Trophoblast cell (in vitro differentiated cells and primary cell): ENCODE measurements around the gene PPEF1.

ENCODE experiments used
- DNase-seq, 2 donors: peaks; one replicate each; pipeline ENCODE4 v3.0.0-alpha.2; 2016
- H2AFZ ChIP-seq: 2 replicates; pipeline ENCODE4 v1.6.1; 2013; ENCODE audit warnings: low read length, moderate library complexity, mild to moderate bottlenecking; ENCODE audit not compliant: insufficient read depth, poor library complexity
- H2AK5ac ChIP-seq: 2 replicates; pipeline ENCODE4 v1.6.1; 2013; ENCODE audit warnings: mild to moderate bottlenecking, low read length
- H2BK120ac ChIP-seq: 2 replicates; pipeline ENCODE4 v1.6.1; 2013; ENCODE audit warnings: low read length, mild to moderate bottlenecking, moderate library complexity; ENCODE audit not compliant: insufficient read depth, poor library complexity
- H2BK12ac ChIP-seq: 2 replicates; pipeline ENCODE4 v1.6.1; 2013; ENCODE audit warnings: mild to moderate bottlenecking, low read length, moderate library complexity
- H2BK5ac ChIP-seq: 2 replicates; pipeline ENCODE4 v1.6.1; 2013; ENCODE audit warnings: low read length, low read depth, moderate library complexity, mild to moderate bottlenecking; ENCODE audit not compliant: poor library complexity
- H3K14ac ChIP-seq: 2 replicates; pipeline ENCODE4 v1.6.1; 2013; ENCODE audit warnings: mild to moderate bottlenecking, low read length
- H3K18ac ChIP-seq: 2 replicates; pipeline ENCODE4 v1.6.1; 2013; ENCODE audit warnings: mild to moderate bottlenecking, low read length
- H3K23ac ChIP-seq: 2 replicates; pipeline ENCODE4 v1.6.1; 2013; ENCODE audit warnings: low read length
- H3K27ac ChIP-seq: 2 replicates; pipeline ENCODE4 v1.5.1; 2013; ENCODE audit warnings: low read depth, mild to moderate bottlenecking, inconsistent platforms, low read length, moderate library complexity
- H3K27me3 ChIP-seq: 2 replicates; pipeline ENCODE4 v1.6.1; 2013; ENCODE audit warnings: inconsistent platforms, mild to moderate bottlenecking, low read length, moderate library complexity; ENCODE audit not compliant: insufficient read depth
- H3K36me3 ChIP-seq, 2 experiments: 1 replicate in 1 of 2; 2 replicates in 1 of 2; pipeline ENCODE4 v1.6.1; 2013; ENCODE audit warnings: low read length in 2 of 2, mild to moderate bottlenecking in 2 of 2, moderate library complexity in 1 of 2; ENCODE audit not compliant: insufficient read depth in 2 of 2, control insufficient read depth in 1 of 2
- H3K4ac ChIP-seq: 2 replicates; pipeline ENCODE4 v1.6.1; 2013; ENCODE audit warnings: low read depth, mild to moderate bottlenecking, low read length, moderate library complexity
- H3K4me1 ChIP-seq, 2 experiments: 1 replicate in 1 of 2; 2 replicates in 1 of 2; pipeline ENCODE4 v1.6.1; 2013; ENCODE audit warnings: low read length in 2 of 2, mild to moderate bottlenecking in 2 of 2, moderate library complexity in 1 of 2; ENCODE audit not compliant: insufficient read depth in 2 of 2, control insufficient read depth in 1 of 2
- H3K4me2 ChIP-seq: 2 replicates; pipeline ENCODE4 v1.6.1; 2013; ENCODE audit warnings: inconsistent platforms, mild to moderate bottlenecking, low read length, moderate library complexity
- H3K4me3 ChIP-seq: 2 replicates; pipeline ENCODE4 v1.5.1; 2013; ENCODE audit warnings: mild to moderate bottlenecking, low read depth, low read length, inconsistent platforms
- H3K79me1 ChIP-seq: one replicate; pipeline ENCODE4 v1.6.1; 2013; ENCODE audit warnings: low read length
- H3K79me2 ChIP-seq: 2 replicates; pipeline ENCODE4 v1.6.1; 2013; ENCODE audit warnings: low read length, mild to moderate bottlenecking; ENCODE audit not compliant: control insufficient read depth, insufficient read depth, poor library complexity
- H3K9ac ChIP-seq: 2 replicates; pipeline ENCODE4 v1.6.1; 2013; ENCODE audit warnings: mild to moderate bottlenecking, low read length
- H3K9me3 ChIP-seq: 2 replicates; pipeline ENCODE4 v1.6.1; 2013; ENCODE audit warnings: low read depth, mild to moderate bottlenecking, control low read depth, inconsistent platforms, low read length; ENCODE audit not compliant: insufficient read depth
- H4K12ac ChIP-seq: 2 replicates; pipeline ENCODE4 v1.6.1; 2013; ENCODE audit warnings: low read depth, mild to moderate bottlenecking, low read length, moderate library complexity
- H4K8ac ChIP-seq: 2 replicates; pipeline ENCODE4 v1.6.1; 2013; ENCODE audit warnings: low read depth, mild to moderate bottlenecking, low read length, moderate library complexity
- H4K91ac ChIP-seq: one replicate; pipeline ENCODE4 v1.6.1; 2013; ENCODE audit warnings: low read depth, mild to moderate bottlenecking, low read length, moderate library complexity
- WGBS: extraction: QIAGEN DNeasy Blood & Tissue Kit; methylation state at CpG from one replicate; pipeline ENCODE4 v1.1.7; 2013; ENCODE audit warnings: missing lambda C conversion rate; ENCODE audit not compliant: insufficient read length, insufficient coverage; ENCODE audit errors: extremely low coverage; 5-methylcytosine and 5-hydroxymethylcytosine counted together

Gene PPEF1

GRCh38 chrX:18789916-18790315 lies 82.5 kb downstream of the PPEF1 start:
- no peak for DNase-seq
- no peaks in the 10 kb centered on the region for H3K9me3 ChIP-seq
- H2BK12ac ChIP-seq = no peak overlapping the region
- H3K27ac ChIP-seq = no peak overlapping the region
- no peak overlapping the region for H3K9ac ChIP-seq
- no peaks in the 10 kb centered on the region for H3K36me3 ChIP-seq
- H3K79me2 ChIP-seq = no peaks in the 10 kb centered on the region
- no peak overlapping the region for H2BK5ac ChIP-seq
- H2AK5ac ChIP-seq = no peak overlapping the region
- no peak overlapping the region for H3K23ac ChIP-seq
- peaks cover 3 to 4% of the 10 kb centered on the region in 2 experiments for H3K4me1 ChIP-seq
- H3K27me3 ChIP-seq = no peaks in the 10 kb centered on the region
- no peak overlapping the region for H2AFZ ChIP-seq
- no peak overlapping the region for H3K4me3 ChIP-seq
- peaks cover 7% of the 10 kb centered on the region for H3K79me1 ChIP-seq
- no peak overlapping the region for H3K4me2 ChIP-seq
- no peak overlapping the region for H3K4ac ChIP-seq
- WGBS = no CpG with 5 or more reads among the region's 1 CpG
- H3K18ac ChIP-seq = no peak overlapping the region
- H4K8ac ChIP-seq = no peak overlapping the region
- no peak overlapping the region for H4K12ac ChIP-seq
- H4K91ac ChIP-seq = no peak overlapping the region
- H3K14ac ChIP-seq = no peak overlapping the region
- no peak overlapping the region for H2BK120ac ChIP-seq

GRCh38 chrX:18792828-18793227 lies 85.4 kb downstream of the PPEF1 start:
- no peak overlapping the region for H4K8ac ChIP-seq
- H3K36me3 ChIP-seq = no peaks in the 10 kb centered on the region
- H4K91ac ChIP-seq = peak overlapping the region; percentile 24
- DNase-seq = no peak
- no peak overlapping the region for H3K4ac ChIP-seq
- no peak overlapping the region for H2AK5ac ChIP-seq
- H3K79me1 ChIP-seq = peaks cover 7% of the 10 kb centered on the region
- no peak overlapping the region for H3K9ac ChIP-seq
- no peak overlapping the region for H2AFZ ChIP-seq
- no peak overlapping the region for H3K27ac ChIP-seq
- H3K23ac ChIP-seq = no peak overlapping the region
- H3K9me3 ChIP-seq = no peaks in the 10 kb centered on the region
- no peak overlapping the region for H3K4me3 ChIP-seq
- H2BK12ac ChIP-seq = no peak overlapping the region
- H2BK120ac ChIP-seq = no peak overlapping the region
- peaks cover 3 to 4% of the 10 kb centered on the region in 2 experiments for H3K4me1 ChIP-seq
- no peak overlapping the region for H3K18ac ChIP-seq
- no peak overlapping the region for H2BK5ac ChIP-seq
- H4K12ac ChIP-seq = no peak overlapping the region
- no peaks in the 10 kb centered on the region for H3K27me3 ChIP-seq
- H3K79me2 ChIP-seq = no peaks in the 10 kb centered on the region
- no peak overlapping the region for H3K14ac ChIP-seq
- no peak overlapping the region for H3K4me2 ChIP-seq

GRCh38 chrX:18793601-18794089 lies 86.2 kb downstream of the PPEF1 start:
- H2AK5ac ChIP-seq = no peak overlapping the region
- no peak overlapping the region for H3K18ac ChIP-seq
- no peak overlapping the region for H2BK12ac ChIP-seq
- H3K27ac ChIP-seq = peak overlapping the region; percentile 57
- no peaks in the 10 kb centered on the region for H3K9me3 ChIP-seq
- H3K4me1 ChIP-seq = peaks cover 3 to 4% of the 10 kb centered on the region in 2 experiments
- H3K23ac ChIP-seq = no peak overlapping the region
- H2BK120ac ChIP-seq = peak overlapping the region; percentile 79
- H2AFZ ChIP-seq = no peak overlapping the region
- H3K27me3 ChIP-seq = no peaks in the 10 kb centered on the region
- no peaks in the 10 kb centered on the region for H3K36me3 ChIP-seq
- H3K79me1 ChIP-seq = peaks cover 7% of the 10 kb centered on the region
- no peak overlapping the region for H4K8ac ChIP-seq
- no peak overlapping the region for H3K4me3 ChIP-seq
- H3K14ac ChIP-seq = peak overlapping the region; percentile 25
- peak overlapping the region; percentile 51 for H4K12ac ChIP-seq
- no peak overlapping the region for H3K4ac ChIP-seq
- peak overlapping the region; percentile 73 for H4K91ac ChIP-seq
- no peak overlapping the region for H3K9ac ChIP-seq
- H3K4me2 ChIP-seq = no peak overlapping the region
- DNase-seq = no peak
- no peaks in the 10 kb centered on the region for H3K79me2 ChIP-seq
- peak overlapping the region; percentile 89 for H2BK5ac ChIP-seq
- no CpG with 5 or more reads among the region's 7 CpGs for WGBS

- no peak overlapping the region for H3K14ac ChIP-seq
- H3K27me3 ChIP-seq = no peaks in the 10 kb centered on the region
- H3K4me3 ChIP-seq = no peak overlapping the region
- no peak overlapping the region for H3K4ac ChIP-seq
- H3K9me3 ChIP-seq = no peaks in the 10 kb centered on the region
- H4K12ac ChIP-seq = no peak overlapping the region
- no peak overlapping the region for H2BK12ac ChIP-seq
- H4K91ac ChIP-seq = no peak overlapping the region
- DNase-seq = no peak
- no peak overlapping the region for H3K9ac ChIP-seq
- H2BK5ac ChIP-seq = no peak overlapping the region
- no peak overlapping the region for H3K4me2 ChIP-seq
- H3K27ac ChIP-seq = no peak overlapping the region
- H3K4me1 ChIP-seq = peaks cover 3 to 4% of the 10 kb centered on the region in 2 experiments
- H2BK120ac ChIP-seq = no peak overlapping the region
- H3K18ac ChIP-seq = no peak overlapping the region
- no peaks in the 10 kb centered on the region for H3K79me2 ChIP-seq
- H4K8ac ChIP-seq = no peak overlapping the region
- peaks cover 7% of the 10 kb centered on the region for H3K79me1 ChIP-seq
- no peaks in the 10 kb centered on the region for H3K36me3 ChIP-seq
- H3K23ac ChIP-seq = no peak overlapping the region
- no peak overlapping the region for H2AFZ ChIP-seq
- no CpG with 5 or more reads among the region's 2 CpGs for WGBS
- no peak overlapping the region for H2AK5ac ChIP-seq
These were observed 89.7 kb downstream of the PPEF1 start for GRCh38 chrX:18797141-18797540.
